Measurements from ENCODE around the gene VPS37C.

The VPS37C gene

GRCh38 chr11:61091373-61092279 lies 69.6 kb downstream of the VPS37C start:
- DNase-seq: no peak

GRCh38 chr11:61090982-61091372 lies 70.2 kb downstream of the VPS37C start:
- DNase-seq: no peak

GRCh38 chr11:61090521-61090920 lies 70.7 kb downstream of the VPS37C start:
- DNase-seq: no peak

- no peak for DNase-seq
Measured at GRCh38 chr11:61089806-61090491, 71.3 kb downstream of the VPS37C start.

GRCh38 chr11:61087426-61088119 lies 73.7 kb downstream of the VPS37C start:
- DNase-seq: no peak

GRCh38 chr11:61083601-61084147 lies 77.6 kb downstream of the VPS37C start:
- DNase-seq: no peak

GRCh38 chr11:61082931-61083531 lies 78.2 kb downstream of the VPS37C start:
- DNase-seq: no peak

GRCh38 chr11:61082062-61082870 lies 79.0 kb downstream of the VPS37C start:
- DNase-seq: no peak

- no peak for DNase-seq
Measured at GRCh38 chr11:61080986-61081590, 80.1 kb downstream of the VPS37C start.

GRCh38 chr11:61080526-61080925 lies 80.7 kb downstream of the VPS37C start:
- DNase-seq: no peak
